Measurements from ENCODE around the gene CAP2. TPM values are rescaled to one million over a fixed set of nuclear protein-coding genes. Genes with fewer than 3 reads are reported as not detected.

The CAP2 gene
- total RNA-seq, 1 donor from 2014 or later = 15.5 TPM

DNA sequence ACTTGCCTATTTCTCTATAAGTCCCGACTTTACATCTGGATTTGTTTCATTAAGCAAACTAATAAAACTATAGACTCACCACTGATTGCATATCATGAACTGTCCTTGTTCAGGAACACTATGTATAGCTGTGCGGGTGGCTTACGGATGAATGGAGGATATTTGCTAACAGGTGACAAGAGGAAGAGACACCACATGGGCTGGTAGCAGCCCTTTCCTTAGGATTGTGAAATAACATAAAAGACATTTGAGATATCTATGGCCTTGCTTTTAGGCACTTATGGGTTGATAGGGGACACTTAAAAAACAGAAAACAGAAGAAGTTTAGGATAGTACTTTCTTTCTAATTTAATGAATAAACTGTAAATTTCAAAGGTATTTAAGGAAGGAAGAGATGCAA is 5.0 kb upstream of the CAP2 start:
- Mint-ChIP-seq H3K27me3 (peaks cover 5% of the 10 kb centered on the region), H3K4me1 (ENCODE audit: low read depth) (peaks cover 4% of the 10 kb centered on the region), H3K27ac (no peak overlapping the region), H3K36me3 (ENCODE audit: insufficient read depth) (no peaks in the 10 kb centered on the region), H3K4me3 (ENCODE audit: low read depth) (no peak overlapping the region), H3K9me3 (ENCODE audit: low read depth) (no peaks in the 10 kb centered on the region)
- TF ChIP-seq, protein P1, sequence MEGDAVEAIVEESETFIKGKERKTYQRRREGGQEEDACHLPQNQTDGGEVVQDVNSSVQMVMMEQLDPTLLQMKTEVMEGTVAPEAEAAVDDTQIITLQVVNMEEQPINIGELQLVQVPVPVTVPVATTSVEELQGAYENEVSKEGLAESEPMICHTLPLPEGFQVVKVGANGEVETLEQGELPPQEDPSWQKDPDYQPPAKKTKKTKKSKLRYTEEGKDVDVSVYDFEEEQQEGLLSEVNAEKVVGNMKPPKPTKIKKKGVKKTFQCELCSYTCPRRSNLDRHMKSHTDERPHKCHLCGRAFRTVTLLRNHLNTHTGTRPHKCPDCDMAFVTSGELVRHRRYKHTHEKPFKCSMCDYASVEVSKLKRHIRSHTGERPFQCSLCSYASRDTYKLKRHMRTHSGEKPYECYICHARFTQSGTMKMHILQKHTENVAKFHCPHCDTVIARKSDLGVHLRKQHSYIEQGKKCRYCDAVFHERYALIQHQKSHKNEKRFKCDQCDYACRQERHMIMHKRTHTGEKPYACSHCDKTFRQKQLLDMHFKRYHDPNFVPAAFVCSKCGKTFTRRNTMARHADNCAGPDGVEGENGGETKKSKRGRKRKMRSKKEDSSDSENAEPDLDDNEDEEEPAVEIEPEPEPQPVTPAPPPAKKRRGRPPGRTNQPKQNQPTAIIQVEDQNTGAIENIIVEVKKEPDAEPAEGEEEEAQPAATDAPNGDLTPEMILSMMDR (IDR thresholded peaks at IDR 0.05; ENCODE audit: unreplicated experiment) = no peak
- no peak for DNase-seq (ENCODE audit: low spot score, unreplicated experiment)

DNA sequence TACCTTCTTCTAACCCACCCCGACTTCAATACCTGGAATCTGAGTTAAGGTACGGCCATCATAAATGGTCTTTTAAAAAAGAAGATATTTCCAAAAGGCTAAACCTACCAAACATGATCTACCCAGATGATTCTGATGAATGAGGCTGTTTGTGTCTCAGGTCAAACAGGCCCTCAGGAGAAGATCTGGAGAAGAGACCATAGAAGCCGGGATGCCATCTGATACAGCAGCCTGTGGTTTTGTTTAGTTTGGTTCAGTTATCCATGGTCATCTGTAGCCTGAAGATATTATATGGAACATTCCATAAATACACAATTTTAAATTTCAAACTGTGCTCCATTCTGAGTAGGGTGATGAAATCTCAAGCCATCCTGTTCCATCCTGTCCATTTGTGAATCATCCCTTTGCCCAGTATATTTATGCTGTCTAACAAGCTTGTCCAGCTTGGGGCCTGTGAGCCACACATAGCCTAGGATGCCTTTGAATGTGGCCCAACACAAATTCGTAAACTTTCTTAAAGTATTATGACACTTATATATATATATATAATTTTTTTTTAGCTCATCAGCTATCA is 4.0 kb upstream of the CAP2 start:
- Mint-ChIP-seq H3K27ac (no peak overlapping the region), H3K36me3 (ENCODE audit: insufficient read depth) (no peaks in the 10 kb centered on the region)

DNA sequence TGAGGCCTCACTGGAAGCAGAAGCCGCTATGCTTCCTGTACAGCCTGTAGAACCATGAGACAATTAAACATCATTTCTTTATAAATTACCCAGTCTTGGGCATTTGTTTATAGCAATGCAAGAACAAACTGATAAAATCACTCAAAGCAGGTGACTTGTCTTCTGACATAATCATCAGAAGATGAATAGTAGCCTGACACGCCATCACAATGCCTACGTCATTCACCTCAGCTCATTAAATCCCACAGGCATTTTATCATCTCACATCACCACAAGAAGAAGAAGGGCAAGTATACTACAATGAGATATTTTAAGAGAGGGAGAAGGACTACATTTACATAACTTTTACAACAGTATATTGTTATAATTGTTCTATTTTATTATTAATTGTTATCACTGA is 3.1 kb upstream of the CAP2 start:
- TF ChIP-seq, protein P1 (IDR thresholded peaks at IDR 0.05; ENCODE audit: unreplicated experiment) = no peak
- peaks cover 5% of the 10 kb centered on the region for H3K27me3 Mint-ChIP-seq
- H3K4me3 Mint-ChIP-seq (ENCODE audit: low read depth) = no peak overlapping the region
- no peak for DNase-seq (ENCODE audit: low spot score, unreplicated experiment)
- no peaks in the 10 kb centered on the region for H3K9me3 Mint-ChIP-seq (ENCODE audit: low read depth)
- H3K36me3 Mint-ChIP-seq (ENCODE audit: insufficient read depth) = no peaks in the 10 kb centered on the region
- peaks cover 11% of the 10 kb centered on the region for H3K4me1 Mint-ChIP-seq (ENCODE audit: low read depth)
- H3K27ac Mint-ChIP-seq = no peak overlapping the region

More for the DNA sequence above, 4.0 kb upstream of the CAP2 start:
- Mint-ChIP-seq H3K27me3 (peaks cover 5% of the 10 kb centered on the region), H3K4me3 (ENCODE audit: low read depth) (no peak overlapping the region), H3K4me1 (ENCODE audit: low read depth) (peaks cover 4% of the 10 kb centered on the region), H3K9me3 (ENCODE audit: low read depth) (no peaks in the 10 kb centered on the region)
- DNase-seq (ENCODE audit: low spot score, unreplicated experiment) = no peak
- TF ChIP-seq, protein P1 (IDR thresholded peaks at IDR 0.05; ENCODE audit: unreplicated experiment) = no peak

DNA sequence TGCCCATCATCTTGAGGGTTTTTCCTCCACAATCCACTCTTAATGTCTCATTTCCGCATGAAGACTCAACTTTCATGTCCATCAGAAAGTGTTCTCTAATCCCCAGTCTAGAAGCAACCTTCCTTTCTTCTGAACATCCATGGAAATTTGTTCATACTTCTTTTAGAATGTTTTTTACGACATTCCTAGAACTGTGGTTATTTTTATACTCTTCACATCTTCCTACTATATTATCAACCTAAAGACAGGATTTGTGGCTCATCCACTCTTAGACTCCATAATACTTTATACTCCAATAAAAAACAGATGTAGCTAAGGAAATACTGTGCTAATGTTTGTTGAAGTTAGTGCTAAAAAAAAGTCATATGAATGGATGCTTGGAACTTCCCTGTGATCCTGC is 1.4 kb upstream of the CAP2 start:
- Mint-ChIP-seq H3K27ac (no peak overlapping the region), H3K4me3 (ENCODE audit: low read depth) (no peak overlapping the region), H3K9me3 (ENCODE audit: low read depth) (peaks cover 4% of the 10 kb centered on the region), H3K27me3 (peaks cover 5% of the 10 kb centered on the region), H3K36me3 (ENCODE audit: insufficient read depth) (peaks cover 5% of the 10 kb centered on the region), H3K4me1 (ENCODE audit: low read depth) (peaks cover 11% of the 10 kb centered on the region)
- TF ChIP-seq, protein P1 (IDR thresholded peaks at IDR 0.05; ENCODE audit: unreplicated experiment) = no peak
- no peak for DNase-seq (ENCODE audit: low spot score, unreplicated experiment)

DNA sequence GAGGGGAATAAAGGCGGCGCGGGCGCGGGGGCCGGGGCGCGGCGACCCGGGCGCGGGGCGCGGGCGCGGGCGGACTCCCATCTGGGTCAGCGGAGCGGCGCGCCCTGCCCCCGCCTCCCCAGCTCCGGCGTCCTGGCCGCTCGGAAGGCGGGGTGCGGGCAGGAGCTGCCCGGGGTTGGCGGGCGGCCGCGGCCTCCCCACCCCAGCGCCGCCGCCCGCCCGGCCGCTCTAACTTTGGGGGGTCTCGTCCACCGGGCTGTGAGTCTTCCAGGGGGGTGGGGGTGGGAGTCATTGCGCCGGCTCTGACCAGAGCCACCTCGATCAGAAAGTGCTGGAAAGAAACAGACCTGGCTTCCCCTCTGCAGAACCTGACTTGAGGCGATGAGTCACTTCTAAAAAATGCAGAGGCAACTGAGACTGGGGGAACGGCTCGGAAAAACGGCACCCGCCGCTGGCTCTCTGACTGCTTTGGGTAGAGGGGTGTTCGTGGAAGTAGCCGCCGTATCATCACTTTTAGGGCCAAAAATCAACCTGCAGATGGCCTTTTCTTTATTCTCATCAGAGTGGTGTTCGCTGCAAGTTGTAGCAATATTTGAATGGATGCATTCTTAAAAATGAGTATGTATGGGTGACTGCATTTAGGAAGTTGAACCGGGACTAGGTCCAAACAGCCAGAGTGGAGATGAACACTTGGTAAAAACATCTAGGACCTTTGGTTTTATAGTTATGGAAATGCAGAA is 667 bp downstream of the CAP2 start:
- H3K4me3 Mint-ChIP-seq (ENCODE audit: low read depth) = peak overlapping the region; percentile 96
- H3K9me3 Mint-ChIP-seq (ENCODE audit: low read depth) = peaks cover 7% of the 10 kb centered on the region
- peaks cover 5% of the 10 kb centered on the region for H3K27me3 Mint-ChIP-seq
- peak; percentile 48 for DNase-seq (ENCODE audit: low spot score, unreplicated experiment)
- H3K27ac Mint-ChIP-seq = peak overlapping the region; percentile 99
- H3K4me1 Mint-ChIP-seq (ENCODE audit: low read depth) = peaks cover 11% of the 10 kb centered on the region
- peaks cover 12% of the 10 kb centered on the region for H3K36me3 Mint-ChIP-seq (ENCODE audit: insufficient read depth)
- TF ChIP-seq, protein P1 (IDR thresholded peaks at IDR 0.05; ENCODE audit: unreplicated experiment) = no peak
